Activated naive CD4-positive, alpha-beta T cell treated with anti-CD3 and anti-CD28 coated beads, Interleukin-2, amount 10 ng/mL, durations not matched to agents 7 days and 5 days (primary cell): ENCODE measurements around the gene ZNF626.

Experiments
- CTCF ChIA-PET: fragments of 350-600 bp; sonication (Branson Sonifier 250); formaldehyde crosslinking; loops from one replicate; lab custom pipeline; 2021; ENCODE audit warnings: antibody characterized with exemption; lab: Charles Lee
- DNase-seq: peaks from one replicate; pipeline ENCODE4 v3.0.0-alpha.2; 2020
- H3K27ac Mint-ChIP-seq: one replicate; pipeline ENCODE4 v1.8.0; 2021; ENCODE audit warnings: mild to moderate bottlenecking, moderate library complexity, mixed read lengths
- H3K27me3 Mint-ChIP-seq: one replicate; pipeline ENCODE4 v1.8.0; 2021; ENCODE audit warnings: mild to moderate bottlenecking, mixed read lengths
- H3K36me3 Mint-ChIP-seq: one replicate; pipeline ENCODE4 v1.8.0; 2021; ENCODE audit warnings: mixed read lengths
- H3K4me1 Mint-ChIP-seq: one replicate; pipeline ENCODE4 v1.8.0; 2021; ENCODE audit warnings: mixed read lengths
- H3K4me3 Mint-ChIP-seq: one replicate; pipeline ENCODE4 v1.8.0; 2021; ENCODE audit warnings: mild to moderate bottlenecking, moderate library complexity, mixed read lengths
- H3K9me3 Mint-ChIP-seq: one replicate; pipeline ENCODE4 v1.8.0; 2021; ENCODE audit warnings: mixed read lengths

ZNF626 gene

DNA sequence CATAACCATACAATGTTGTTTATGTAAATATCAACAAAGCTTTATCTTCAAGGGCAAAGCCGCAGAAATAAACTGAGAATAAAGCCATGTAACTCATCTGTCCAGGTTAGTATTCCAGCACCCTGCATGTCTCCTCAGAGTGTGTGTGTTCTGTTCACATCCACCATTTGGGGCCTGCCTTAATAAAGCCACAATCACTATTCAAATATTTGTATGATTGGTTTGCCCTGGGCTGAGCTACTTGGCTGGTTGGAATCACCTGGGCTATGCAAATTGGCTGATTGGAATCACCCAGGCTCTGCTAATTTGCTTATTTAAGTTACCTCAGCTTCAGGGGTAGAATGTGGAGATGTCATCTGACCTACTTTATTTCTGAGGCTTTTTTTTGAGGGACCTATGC lies 53.4 kb downstream of the ZNF626 start:
- Mint-ChIP-seq H3K4me3 (no peak overlapping the region), H3K4me1 (no peaks in the 10 kb centered on the region), H3K27ac (no peak overlapping the region), H3K9me3 (peaks cover 36% of the 10 kb centered on the region), H3K36me3 (no peaks in the 10 kb centered on the region), H3K27me3 (no peaks in the 10 kb centered on the region)
- DNase-seq, result no peak
- CTCF ChIA-PET, result no interaction called here
